ENCODE data around the gene ZNF804A.

ZNF804A gene

GRCh38 chr2:184971546-184972068 lies 373.3 kb downstream of the ZNF804A start:
- no peak for DNase-seq

Measured in NCI-H1694 treated with DMSO at 0.1 percent for 48 hours (cell line).